Naive thymus-derived CD8-positive, alpha-beta T cell (primary cell): Measurements from ENCODE around the gene E2F7. TPM values are rescaled to one million over a fixed set of nuclear protein-coding genes. Genes with fewer than 3 reads are reported as not detected.
"Not testable (repeated sequence)": the region's sequence is repeated elsewhere in the genome, so short reads cannot be mapped to it uniquely, and the experiment has no call there.

Source experiments
- ATAC-seq, 2 donors: fragments of 150-1000 bp; cut with Tn5 transposase in 1 of 2; sonication (Bioruptor Pico), chemical (Tn5 transposase) in 1 of 2; 1 replicate in 1 of 2; 2 replicates in 1 of 2; pipeline ENCODE4 v1.10.0; 2021; ENCODE audit warnings: mild to moderate bottlenecking in 2 of 2, moderate library complexity in 2 of 2
- POLR2A ChIA-PET: fragments of 350-600 bp; sonication (Branson Sonifier 250); formaldehyde crosslinking; loops from one replicate; lab custom pipeline; 2021; ENCODE audit warnings: antibody characterized with exemption; lab: Charles Lee
- DNase-seq, 10 donors: peaks; one replicate each; pipeline versions ENCODE4 v3.0.0 to v3.0.0-alpha.2; 2020 to 2022
- H3K27ac Mint-ChIP-seq, 10 donors: one replicate each; pipeline ENCODE4 v1.8.0; 2020 to 2022; ENCODE audit warnings: mild to moderate bottlenecking in 10 of 10, mixed read lengths in 10 of 10, moderate library complexity in 4 of 10, inconsistent platforms in 1 of 10
- H3K27me3 Mint-ChIP-seq, 5 donors: one replicate each; pipeline ENCODE4 v1.8.0; 2021 to 2022; ENCODE audit warnings: mixed read lengths in 5 of 5
- H3K36me3 Mint-ChIP-seq, 3 donors: one replicate each; pipeline ENCODE4 v1.8.0; 2020 to 2022; ENCODE audit warnings: mixed read lengths in 3 of 3, mild to moderate bottlenecking in 2 of 3, inconsistent platforms in 1 of 3
- H3K4me1 Mint-ChIP-seq, 4 donors: one replicate each; pipeline ENCODE4 v1.8.0; 2021 to 2022; ENCODE audit warnings: mixed read lengths in 4 of 4
- H3K4me3 Mint-ChIP-seq, 10 donors: one replicate each; pipeline ENCODE4 v1.8.0; 2020 to 2022; ENCODE audit warnings: mild to moderate bottlenecking in 10 of 10, mixed read lengths in 10 of 10, moderate library complexity in 6 of 10, inconsistent platforms in 1 of 10
- H3K9me3 Mint-ChIP-seq, 9 donors: one replicate each; pipeline ENCODE4 v1.8.0; 2020 to 2022; ENCODE audit warnings: mixed read lengths in 9 of 9, mild to moderate bottlenecking in 3 of 9, inconsistent platforms in 1 of 9, moderate library complexity in 1 of 9
- polyA plus RNA-seq, 3 donors: library from polyadenylated mRNA; unstranded; fragments of 300-500 nt; fragmentation: Illumina TruSeq; gene quantifications; one replicate each; pipeline ENCODE4 v1.2.3, GENCODE V29; 2021
- total RNA-seq, 8 experiments: library from RNA in 2 of 8; stranded (reverse) in 2 of 8; gene quantifications; one replicate each; pipeline ENCODE4 v1.2.3 and lab custom pipeline; 2021 to 2026

Gene E2F7
- total and polyA plus RNA-seq, 5 experiments from 2014 or later = not detected

DNA sequence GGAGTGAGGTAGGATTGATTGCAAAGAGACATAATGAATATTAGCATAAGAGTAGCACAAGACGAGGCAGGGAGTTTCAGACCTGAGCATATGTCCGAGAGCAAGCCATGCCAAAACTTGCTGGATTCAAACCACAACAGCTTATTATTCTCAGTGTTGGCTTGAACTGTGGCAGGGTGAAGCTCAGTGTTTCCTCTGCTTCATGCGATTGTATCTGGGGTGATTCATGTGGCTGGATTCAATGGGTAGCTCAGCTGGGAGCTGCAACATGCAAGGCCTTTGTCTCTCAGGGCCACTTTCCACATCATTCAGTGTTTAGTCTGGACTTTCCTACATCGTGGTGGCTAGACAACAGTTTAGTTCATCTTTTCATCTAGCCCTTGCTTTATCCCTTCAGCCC is 22.1 kb upstream of the E2F7 start:
- H3K4me3 Mint-ChIP-seq = no peak overlapping the region
- DNase-seq (no peak), ATAC-seq (no peak)
- peaks cover 0 to 4% (median 0%) of the 10 kb centered on the region in 4 donors for H3K4me1 Mint-ChIP-seq
- H3K27ac Mint-ChIP-seq = no peak overlapping the region
- H3K9me3 Mint-ChIP-seq = peaks cover 0 to 1% (median 0%) of the 10 kb centered on the region in 9 donors
- peaks cover 0 to 4% (median 3%) of the 10 kb centered on the region in 5 donors for H3K27me3 Mint-ChIP-seq
- POLR2A ChIA-PET = no interaction called here
- no peaks in the 10 kb centered on the region for H3K36me3 Mint-ChIP-seq

DNA sequence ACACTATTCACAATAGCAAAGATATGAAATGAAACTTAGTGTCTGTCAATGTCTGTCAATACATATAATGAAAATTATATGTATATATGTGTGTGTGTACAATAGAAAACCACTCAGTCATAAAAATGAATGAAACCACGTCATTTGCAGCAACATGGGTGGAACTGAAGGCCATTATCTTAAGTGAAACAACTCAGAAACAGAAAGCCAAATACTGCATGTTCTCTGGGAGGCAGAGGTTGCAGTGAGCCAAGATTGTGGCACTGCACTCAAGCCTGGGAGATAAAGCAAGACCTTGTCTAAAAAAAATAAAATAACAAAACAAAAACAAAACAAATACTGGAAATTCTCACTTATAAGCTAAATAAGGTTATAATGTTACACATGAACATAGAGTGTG is 16.7 kb upstream of the E2F7 start:
- H3K27ac Mint-ChIP-seq = no peak overlapping the region
- POLR2A ChIA-PET = no interaction called here
- H3K27me3 Mint-ChIP-seq = peaks cover 14 to 24% (median 14%) of the 10 kb centered on the region in 5 donors
- no peak overlapping the region for H3K4me3 Mint-ChIP-seq
- no peaks in the 10 kb centered on the region for H3K9me3 Mint-ChIP-seq
- DNase-seq (no peak), ATAC-seq (no peak)
- no peaks in the 10 kb centered on the region for H3K4me1 Mint-ChIP-seq
- H3K36me3 Mint-ChIP-seq = peaks cover 0 to 5% (median 4%) of the 10 kb centered on the region in 3 donors

DNA sequence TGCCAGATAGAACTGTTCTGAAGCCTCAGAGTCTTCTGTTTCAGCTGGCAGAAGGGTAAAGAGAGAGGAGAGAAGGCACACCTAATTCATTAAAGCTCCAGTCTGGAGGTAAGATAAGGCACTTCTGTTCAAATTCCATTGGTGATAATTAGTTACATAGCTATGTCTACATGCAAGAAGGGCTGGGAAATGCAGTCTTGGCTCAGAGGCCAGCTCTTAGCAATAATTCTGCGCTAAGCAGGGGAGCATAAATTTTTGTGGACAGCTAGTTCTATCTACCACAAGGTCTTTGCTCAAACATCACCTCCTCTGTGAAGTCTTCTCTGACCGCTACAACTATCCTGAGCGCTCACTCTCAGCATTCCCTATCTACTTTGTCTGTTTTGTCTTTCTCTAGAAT is 14.3 kb upstream of the E2F7 start:
- H3K27me3 Mint-ChIP-seq = peaks cover 14 to 35% (median 23%) of the 10 kb centered on the region in 5 donors
- no peak overlapping the region for H3K27ac Mint-ChIP-seq
- H3K4me1 Mint-ChIP-seq = peaks cover 0 to 2% (median 0%) of the 10 kb centered on the region in 4 donors
- ATAC-seq (no peak), DNase-seq (no peak)
- peaks cover 0 to 3% (median 0%) of the 10 kb centered on the region in 9 donors for H3K9me3 Mint-ChIP-seq
- POLR2A ChIA-PET = no interaction called here
- H3K4me3 Mint-ChIP-seq = no peak overlapping the region
- H3K36me3 Mint-ChIP-seq = peaks cover 0 to 5% (median 4%) of the 10 kb centered on the region in 3 donors

DNA sequence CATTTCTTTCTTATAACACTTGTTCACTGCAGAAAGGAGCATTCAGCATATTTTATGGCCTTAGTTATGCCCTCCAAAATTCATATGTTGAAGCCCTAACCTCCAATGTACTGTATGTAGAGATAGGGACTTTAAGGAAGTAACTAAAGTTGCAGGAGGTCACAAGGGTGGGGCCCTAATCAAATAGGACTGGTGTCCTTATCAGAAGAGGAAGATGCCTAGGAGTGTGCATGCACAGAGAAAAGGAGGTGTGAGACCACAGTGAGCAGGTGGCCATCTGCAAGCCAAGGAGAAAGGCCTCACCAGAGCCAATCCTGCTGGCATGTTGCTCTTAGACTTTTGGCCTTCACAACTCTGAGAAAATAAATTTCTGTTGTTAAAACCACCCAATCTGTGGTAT is 12.9 kb upstream of the E2F7 start:
- DNase-seq (no peak), ATAC-seq (no peak)
- Mint-ChIP-seq H3K4me1 (peaks cover 0 to 2% (median 0%) of the 10 kb centered on the region in 4 donors), H3K27me3 (peaks cover 16 to 35% (median 26%) of the 10 kb centered on the region in 5 donors), H3K4me3 (no peak overlapping the region), H3K27ac (no peak overlapping the region), H3K36me3 (peaks cover 0 to 5% (median 4%) of the 10 kb centered on the region in 3 donors), H3K9me3 (peaks cover 0 to 3% (median 0%) of the 10 kb centered on the region in 9 donors)
- POLR2A ChIA-PET = no interaction called here

DNA sequence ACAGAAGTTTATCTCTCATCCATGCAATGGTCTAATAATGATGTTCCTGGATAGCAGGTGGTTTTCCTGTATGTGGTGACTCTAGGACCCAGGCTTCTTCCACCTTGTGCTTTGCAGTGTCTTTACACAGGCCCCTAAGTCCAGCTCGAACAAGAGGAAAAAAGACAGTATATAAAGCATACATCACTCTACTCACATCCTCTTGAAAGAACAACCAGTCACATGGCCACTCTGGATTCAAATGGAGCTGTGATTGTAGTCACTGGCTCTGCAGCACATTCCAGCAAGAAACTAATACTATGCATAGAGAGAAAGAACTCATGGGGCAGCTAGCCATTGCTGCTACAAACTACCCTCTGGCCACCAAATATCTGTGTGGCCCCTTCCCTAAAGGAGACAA is 11.5 kb upstream of the E2F7 start:
- Mint-ChIP-seq H3K9me3 (peaks cover 0 to 3% (median 0%) of the 10 kb centered on the region in 9 donors), H3K27me3 (peaks cover 16 to 35% (median 26%) of the 10 kb centered on the region in 5 donors), H3K4me1 (peaks cover 0 to 2% (median 0%) of the 10 kb centered on the region in 4 donors), H3K4me3 (no peak overlapping the region), H3K27ac (no peak overlapping the region), H3K36me3 (peaks cover 0 to 5% (median 4%) of the 10 kb centered on the region in 3 donors)
- ATAC-seq = no peak
- POLR2A ChIA-PET = no interaction called here
- no peak for DNase-seq

DNA sequence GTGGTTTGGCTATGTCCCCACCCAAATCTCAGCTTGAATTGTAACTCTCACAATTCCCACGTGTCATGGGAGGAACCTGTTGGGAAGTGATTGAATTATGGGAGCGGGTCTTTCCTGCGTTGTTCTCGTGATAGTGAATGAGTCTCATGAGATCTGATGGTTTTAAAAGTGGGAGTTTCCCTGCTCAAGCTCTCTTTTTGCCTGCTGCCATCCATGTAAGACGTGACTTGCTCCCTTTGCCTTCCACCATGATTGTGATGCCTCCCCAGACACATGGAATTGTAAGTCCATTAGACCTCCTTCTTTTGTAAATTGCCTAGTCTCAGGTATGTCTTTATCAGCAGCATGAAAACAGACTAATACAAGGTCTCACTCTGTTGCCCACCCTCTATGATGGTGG is 8.5 kb upstream of the E2F7 start:
- H3K27me3 Mint-ChIP-seq = peaks cover 5 to 19% (median 13%) of the 10 kb centered on the region in 5 donors
- H3K27ac Mint-ChIP-seq, DNase-seq, H3K36me3 Mint-ChIP-seq, H3K4me1 Mint-ChIP-seq, H3K9me3 Mint-ChIP-seq, POLR2A ChIA-PET, ATAC-seq, H3K4me3 Mint-ChIP-seq: not testable (repeated sequence)

DNA sequence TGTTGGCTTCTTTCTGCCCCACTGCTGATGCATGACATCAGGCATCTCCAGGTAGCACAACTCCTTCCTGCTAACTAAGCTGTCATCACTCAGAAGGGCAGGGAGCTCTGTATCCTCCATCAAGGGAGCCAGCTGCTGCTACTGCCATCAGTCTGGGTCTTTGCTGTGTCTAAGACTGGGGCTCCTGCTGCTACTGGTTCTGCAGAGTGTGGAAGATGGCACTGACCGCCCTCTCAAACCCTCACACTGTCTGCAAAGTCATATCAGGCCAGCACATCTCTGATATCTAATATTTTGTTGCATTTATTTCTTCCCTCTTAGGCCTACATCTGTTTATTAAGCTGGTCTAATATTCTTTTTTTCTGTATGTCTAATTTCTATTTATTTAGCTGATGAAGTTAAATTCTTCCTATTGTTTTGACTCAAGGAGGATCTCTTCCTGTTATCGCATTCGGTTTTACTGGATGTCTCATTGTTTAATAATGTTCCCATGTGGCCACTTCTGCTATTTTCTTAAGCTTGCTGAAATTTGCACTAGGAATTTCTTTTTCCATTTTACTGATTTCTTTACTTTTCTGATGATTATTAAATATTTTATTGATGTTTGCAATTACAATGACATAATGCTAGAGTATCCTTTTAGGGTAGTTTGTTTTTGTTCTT is 7.6 kb upstream of the E2F7 start:
- Mint-ChIP-seq H3K27ac (peak overlapping the region in 1 of 10 donors; percentile 18), H3K4me1 (peaks cover 0 to 4% (median under 1%) of the 10 kb centered on the region in 4 donors), H3K27me3 (peaks cover 10 to 19% (median 13%) of the 10 kb centered on the region in 5 donors), H3K4me3 (no peak overlapping the region), H3K9me3 (peaks cover 0 to 3% (median 0%) of the 10 kb centered on the region in 9 donors), H3K36me3 (peaks cover 0 to 1% (median 0%) of the 10 kb centered on the region in 3 donors)
- POLR2A ChIA-PET = no interaction called here
- DNase-seq (no peak), ATAC-seq (no peak)

DNA sequence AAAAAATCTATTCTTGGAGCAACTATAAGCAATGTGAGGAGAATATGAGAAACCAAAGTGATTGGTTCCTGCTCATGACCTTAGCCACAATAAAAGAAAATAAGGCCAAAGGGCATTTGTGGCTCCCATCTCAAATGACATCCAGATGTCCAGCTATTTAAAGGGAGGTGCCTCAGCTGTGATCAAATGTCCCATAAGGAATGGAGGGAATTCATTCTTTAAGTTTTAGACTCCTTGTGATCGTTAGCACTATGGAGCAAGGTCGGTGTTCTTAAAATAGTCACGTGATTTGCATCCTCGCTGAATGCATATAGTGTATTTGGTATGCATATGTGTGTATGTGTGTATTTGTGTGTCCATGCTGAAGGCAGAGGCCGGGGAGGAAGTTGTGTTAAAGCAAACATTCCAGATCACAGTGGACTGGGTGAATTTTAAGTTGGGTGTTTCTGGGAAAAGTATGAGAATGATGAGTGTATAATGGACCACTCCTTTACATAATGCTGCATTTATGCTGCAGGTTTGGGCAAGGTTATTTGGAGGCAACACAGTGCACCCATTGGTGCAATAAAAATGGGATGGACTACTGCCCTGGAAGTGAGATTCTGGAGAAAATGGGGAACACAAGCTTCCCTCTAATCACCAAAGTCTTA is 5.6 kb upstream of the E2F7 start:
- ATAC-seq = no peak
- POLR2A ChIA-PET = no interaction called here
- H3K27me3 Mint-ChIP-seq = peaks cover 0 to 10% (median 3%) of the 10 kb centered on the region in 5 donors
- H3K4me3 Mint-ChIP-seq = no peak overlapping the region
- peaks cover 0 to 7% (median 3%) of the 10 kb centered on the region in 4 donors for H3K4me1 Mint-ChIP-seq
- H3K9me3 Mint-ChIP-seq = no peaks in the 10 kb centered on the region
- no peak for DNase-seq
- no peak overlapping the region for H3K27ac Mint-ChIP-seq
- H3K36me3 Mint-ChIP-seq = no peaks in the 10 kb centered on the region

DNA sequence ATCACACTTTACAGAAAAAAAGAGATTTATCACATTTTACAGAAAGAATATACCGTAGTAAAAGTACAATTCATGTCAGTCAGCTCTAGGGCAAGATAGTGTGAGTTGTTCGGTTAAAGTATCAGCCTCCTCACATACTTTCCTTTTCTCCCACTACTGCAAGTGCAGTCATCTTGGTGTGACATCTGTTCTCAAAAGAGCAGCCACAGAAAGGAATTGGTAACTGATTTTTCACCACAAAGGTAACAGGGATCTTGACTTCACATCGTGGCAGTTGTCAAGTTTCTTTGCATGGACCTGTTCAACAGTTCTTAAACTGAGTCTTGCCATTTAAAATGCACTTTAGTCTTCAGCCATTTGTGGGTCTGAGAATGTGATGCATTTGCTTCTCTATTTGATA is 5.0 kb upstream of the E2F7 start:
- H3K9me3 Mint-ChIP-seq = no peaks in the 10 kb centered on the region
- peaks cover 0 to 10% (median 3%) of the 10 kb centered on the region in 5 donors for H3K27me3 Mint-ChIP-seq
- DNase-seq (no peak), ATAC-seq (no peak)
- POLR2A ChIA-PET = no interaction called here
- H3K4me1 Mint-ChIP-seq = peaks cover 0 to 7% (median 5%) of the 10 kb centered on the region in 4 donors
- H3K36me3 Mint-ChIP-seq = no peaks in the 10 kb centered on the region
- no peak overlapping the region for H3K27ac Mint-ChIP-seq
- H3K4me3 Mint-ChIP-seq = no peak overlapping the region

DNA sequence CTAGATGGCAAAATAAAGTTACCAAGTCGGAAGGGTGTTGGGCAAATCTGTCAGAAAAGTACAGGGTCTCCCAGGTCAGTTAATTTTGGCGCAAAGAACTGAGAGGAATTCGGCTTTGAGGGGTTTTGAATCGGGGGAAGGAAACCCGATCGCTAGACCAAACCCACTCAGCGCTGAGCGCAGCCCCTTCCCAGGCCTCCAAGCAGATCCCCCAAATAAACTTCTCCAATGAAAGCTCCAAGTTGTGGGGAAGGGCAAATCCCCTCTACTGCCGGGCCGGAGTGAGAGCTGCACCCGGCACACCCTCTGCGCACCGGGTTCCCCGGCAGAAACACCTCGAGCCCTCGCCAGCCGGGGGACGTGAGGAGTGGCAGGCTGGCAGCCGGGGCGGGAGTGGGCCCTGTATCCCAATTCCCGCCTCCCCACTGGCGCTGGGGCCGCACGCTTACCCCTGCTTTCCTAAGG is 441 bp downstream of the E2F7 start:
- ATAC-seq (peak; percentile 40 to 43), DNase-seq (peak in 2 of 10 donors; percentile 0 to 8)
- Mint-ChIP-seq H3K27me3 (peaks cover 21 to 41% (median 27%) of the 10 kb centered on the region in 5 donors), H3K4me1 (peaks cover 2 to 29% (median 6%) of the 10 kb centered on the region in 4 donors), H3K4me3 (peak overlapping the region; percentile 71 to 90 (median 80)), H3K27ac (peak overlapping the region in 1 of 10 donors; percentile 19), H3K9me3 (no peaks in the 10 kb centered on the region), H3K36me3 (peaks cover 0 to 4% (median 0%) of the 10 kb centered on the region in 3 donors)
- POLR2A ChIA-PET = no interaction called here

DNA sequence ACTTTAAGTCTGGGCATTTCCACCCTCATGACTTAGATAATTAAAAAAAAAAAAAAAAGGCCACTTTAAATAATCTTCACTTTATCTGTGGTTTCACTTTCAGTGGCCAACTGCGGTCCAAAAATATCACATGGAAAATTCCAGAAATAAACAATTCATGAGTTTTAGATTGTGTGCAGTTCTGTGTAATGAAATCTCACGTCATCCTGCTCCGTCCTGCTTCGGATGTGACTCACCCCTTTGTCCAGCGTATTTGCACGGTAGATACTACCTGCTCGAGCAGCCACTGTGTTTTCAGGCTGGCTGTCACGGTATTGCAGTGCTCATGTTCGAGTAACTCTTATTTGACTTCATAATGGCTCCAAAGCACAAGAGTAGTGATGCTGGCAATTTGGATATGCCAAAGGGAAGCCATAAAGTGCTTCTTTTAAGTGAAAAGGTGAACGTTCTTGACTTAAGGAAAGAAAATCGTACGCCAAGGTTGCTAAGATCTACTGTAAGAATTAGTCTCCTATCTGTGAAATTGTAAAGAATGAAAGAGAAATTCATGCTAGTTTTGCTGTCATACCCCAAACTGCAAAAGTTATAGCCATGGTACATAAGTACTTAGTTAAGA is 2.4 kb downstream of the E2F7 start:
- ATAC-seq (no peak), DNase-seq (no peak)
- H3K36me3 Mint-ChIP-seq = peaks cover 0 to 4% (median 0%) of the 10 kb centered on the region in 3 donors
- H3K27ac Mint-ChIP-seq = no peak overlapping the region
- H3K27me3 Mint-ChIP-seq = peaks cover 19 to 42% (median 30%) of the 10 kb centered on the region in 5 donors
- H3K9me3 Mint-ChIP-seq = no peaks in the 10 kb centered on the region
- peaks cover 2 to 30% (median 5%) of the 10 kb centered on the region in 4 donors for H3K4me1 Mint-ChIP-seq
- H3K4me3 Mint-ChIP-seq = peak overlapping the region in 1 of 10 donors; percentile 15
- POLR2A ChIA-PET = no interaction called here

DNA sequence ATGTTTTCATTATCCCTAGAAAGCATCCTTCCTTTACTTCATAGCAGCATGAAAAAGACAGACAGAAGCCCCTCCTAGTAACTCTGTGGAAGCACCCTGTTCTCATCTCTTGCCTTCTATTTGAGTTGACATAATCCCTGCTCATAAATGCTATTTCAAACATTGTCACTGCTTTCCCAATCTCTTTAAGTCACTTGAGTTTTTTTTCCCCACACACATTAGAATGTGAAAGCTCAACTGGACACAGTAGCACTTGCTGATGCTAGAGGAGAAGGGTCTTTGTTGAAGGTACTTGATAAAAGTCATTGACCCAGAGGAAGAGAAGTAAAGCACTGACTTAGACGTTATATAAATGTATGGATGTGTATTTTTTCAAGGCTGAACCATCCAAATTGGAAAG is 3.0 kb downstream of the E2F7 start:
- Mint-ChIP-seq H3K9me3 (no peaks in the 10 kb centered on the region), H3K4me1 (peaks cover 2 to 30% (median 5%) of the 10 kb centered on the region in 4 donors), H3K27me3 (peaks cover 19 to 42% (median 34%) of the 10 kb centered on the region in 5 donors), H3K27ac (no peak overlapping the region), H3K4me3 (no peak overlapping the region), H3K36me3 (peaks cover 0 to 4% (median 0%) of the 10 kb centered on the region in 3 donors)
- DNase-seq = no peak
- no peak for ATAC-seq
- POLR2A ChIA-PET = no interaction called here

DNA sequence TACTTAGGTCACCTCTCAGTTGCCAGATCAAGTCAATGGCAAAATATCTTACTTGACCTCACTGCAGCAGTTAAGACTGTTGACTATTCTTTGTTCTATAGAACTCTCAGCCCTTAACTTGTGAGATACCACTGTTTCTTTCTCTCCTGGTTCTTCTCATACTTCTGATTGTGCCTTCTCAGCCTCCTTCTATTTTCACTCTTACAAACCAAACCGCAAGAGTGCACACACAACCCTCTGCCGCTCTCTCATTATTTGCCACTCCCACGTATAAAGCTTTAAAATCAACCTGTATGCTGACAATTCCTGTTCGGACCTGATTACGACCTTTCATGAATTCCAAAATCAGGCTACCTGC is 4.5 kb downstream of the E2F7 start:
- DNase-seq (no peak), ATAC-seq (no peak)
- Mint-ChIP-seq H3K4me3 (no peak overlapping the region), H3K27me3 (peaks cover 19 to 42% (median 34%) of the 10 kb centered on the region in 5 donors), H3K27ac (no peak overlapping the region), H3K9me3 (no peaks in the 10 kb centered on the region), H3K4me1 (peaks cover 2 to 23% (median 4%) of the 10 kb centered on the region in 4 donors), H3K36me3 (peaks cover 0 to 4% (median 0%) of the 10 kb centered on the region in 3 donors)
- POLR2A ChIA-PET = no interaction called here
